Right kidney (tissue), 1 donor: ENCODE data around the gene ZMYM2.

Experiments
- DNase-seq: peaks from one replicate; pipeline ENCODE4 v3.0.0-alpha.2; 2016

Gene ZMYM2

GRCh38 chr13:20134732-20135131, 176.2 kb downstream of the ZMYM2 start:
- DNase-seq = no peak

- DNase-seq = peak; percentile 58
These were observed 178.5 kb downstream of the ZMYM2 start for GRCh38 chr13:20136781-20137703.

GRCh38 chr13:20137875-20138274, 179.3 kb downstream of the ZMYM2 start:
- DNase-seq = no peak

- DNase-seq = no peak
These were observed 182.0 kb downstream of the ZMYM2 start for GRCh38 chr13:20140487-20140886.
